ENCODE results near the gene PLPPR4.

PLPPR4 gene

GRCh38 chr1:99348397-99349132 lies 84.3 kb downstream of the PLPPR4 start:
- no peak for DNase-seq (ENCODE audit: low spot score)

DNA sequence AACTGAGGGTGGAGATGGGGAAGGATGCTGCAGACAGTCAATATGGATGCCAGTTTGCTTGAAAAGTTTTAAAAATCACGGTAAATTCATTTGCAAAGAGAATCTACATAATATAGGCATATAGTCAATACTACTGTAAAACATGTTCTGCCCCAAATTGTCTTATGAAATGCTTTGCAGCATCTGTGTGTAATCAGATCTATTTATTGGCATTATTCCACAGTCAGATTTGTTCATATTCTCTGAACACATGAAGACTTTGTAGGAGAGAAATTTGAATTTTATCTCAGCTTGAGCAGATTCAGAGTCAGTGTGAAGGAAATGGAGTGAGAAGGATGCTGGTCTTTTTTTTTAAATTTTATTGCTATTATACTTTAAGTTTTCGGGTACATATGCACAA lies 88.5 kb downstream of the PLPPR4 start:
- DNase-seq (ENCODE audit: low spot score) = no peak

- no peak for DNase-seq (ENCODE audit: low spot score)
Observed at GRCh38 chr1:99358770-99359169, 94.5 kb downstream of the PLPPR4 start.

Data from AG20443 (cell line).